Measurements from ENCODE around the gene NXPE2.
"Not testable (repeated sequence)": the region's sequence is repeated elsewhere in the genome, so short reads cannot be mapped to it uniquely, and the experiment has no call there.

Gene NXPE2

GRCh38 chr11:114678125-114679036, at the start of gene NXPE2:
Gene NXPE2 (plus strand): TSS chr11:114678527. CDS start chr11:114678576, 49 bp downstream.
- no peak for DNase-seq (ENCODE audit: low spot score)

GRCh38 chr11:114631445-114631965, 46.8 kb upstream of the NXPE2 start:
- DNase-seq (ENCODE audit: low spot score), result not testable (repeated sequence)

GRCh38 chr11:114639440-114639839, 38.9 kb upstream of the NXPE2 start:
- DNase-seq (ENCODE audit: low spot score), result not testable (repeated sequence)

GRCh38 chr11:114650661-114651060, 27.7 kb upstream of the NXPE2 start:
- DNase-seq (ENCODE audit: low spot score), result no peak

GRCh38 chr11:114651145-114651718, 27.1 kb upstream of the NXPE2 start:
- no peak for DNase-seq (ENCODE audit: low spot score)

GRCh38 chr11:114653148-114653547, 25.2 kb upstream of the NXPE2 start:
- no peak for DNase-seq (ENCODE audit: low spot score)

GRCh38 chr11:114664641-114665040, 13.7 kb upstream of the NXPE2 start:
- DNase-seq (ENCODE audit: low spot score), result no peak

- DNase-seq (ENCODE audit: low spot score), result no peak
Measured at GRCh38 chr11:114666760-114667159, 11.6 kb upstream of the NXPE2 start.

- no peak for DNase-seq (ENCODE audit: low spot score)
Measured at GRCh38 chr11:114668109-114668508, 10.2 kb upstream of the NXPE2 start.

GRCh38 chr11:114673661-114674060, 4.7 kb upstream of the NXPE2 start:
- no peak for DNase-seq (ENCODE audit: low spot score)

GRCh38 chr11:114679505-114679904, 1.2 kb downstream of the NXPE2 start:
- no peak for DNase-seq (ENCODE audit: low spot score)

GRCh38 chr11:114683007-114683406, 4.7 kb downstream of the NXPE2 start:
- DNase-seq (ENCODE audit: low spot score), result no peak

- DNase-seq (ENCODE audit: low spot score), result no peak
Measured at GRCh38 chr11:114684636-114685035, 6.3 kb downstream of the NXPE2 start.

GRCh38 chr11:114685097-114685496, 6.8 kb downstream of the NXPE2 start:
- DNase-seq (ENCODE audit: low spot score), result no peak

- DNase-seq (ENCODE audit: low spot score), result no peak
Measured at GRCh38 chr11:114705280-114706024, 27.1 kb downstream of the NXPE2 start.

GRCh38 chr11:114709960-114710359, 31.6 kb downstream of the NXPE2 start:
- no peak for DNase-seq (ENCODE audit: low spot score)

GRCh38 chr11:114713756-114714155, 35.4 kb downstream of the NXPE2 start:
- no peak for DNase-seq (ENCODE audit: low spot score)

- no peak for DNase-seq (ENCODE audit: low spot score)
Measured at GRCh38 chr11:114719562-114719961, 41.2 kb downstream of the NXPE2 start.

GRCh38 chr11:114724916-114725524, 46.7 kb downstream of the NXPE2 start:
- no peak for DNase-seq (ENCODE audit: low spot score)

GRCh38 chr11:114725623-114726022, 47.3 kb downstream of the NXPE2 start:
- no peak for DNase-seq (ENCODE audit: low spot score)

- DNase-seq (ENCODE audit: low spot score), result no peak
Measured at GRCh38 chr11:114736806-114737205, 58.5 kb downstream of the NXPE2 start.

GRCh38 chr11:114738954-114739353, 60.6 kb downstream of the NXPE2 start:
- peak; percentile 45 for DNase-seq (ENCODE audit: low spot score)

Measured in iPS-NIHi11 (cell line).